Embryonic facial prominence (tissue), 1 donor: Measurements from ENCODE around the gene KIAA0040.

Experiments used
- DNase-seq: peaks from one replicate; pipeline ENCODE4 v3.0.0-alpha.2; 2016; ENCODE audit errors: extremely low spot score

Gene KIAA0040

DNA sequence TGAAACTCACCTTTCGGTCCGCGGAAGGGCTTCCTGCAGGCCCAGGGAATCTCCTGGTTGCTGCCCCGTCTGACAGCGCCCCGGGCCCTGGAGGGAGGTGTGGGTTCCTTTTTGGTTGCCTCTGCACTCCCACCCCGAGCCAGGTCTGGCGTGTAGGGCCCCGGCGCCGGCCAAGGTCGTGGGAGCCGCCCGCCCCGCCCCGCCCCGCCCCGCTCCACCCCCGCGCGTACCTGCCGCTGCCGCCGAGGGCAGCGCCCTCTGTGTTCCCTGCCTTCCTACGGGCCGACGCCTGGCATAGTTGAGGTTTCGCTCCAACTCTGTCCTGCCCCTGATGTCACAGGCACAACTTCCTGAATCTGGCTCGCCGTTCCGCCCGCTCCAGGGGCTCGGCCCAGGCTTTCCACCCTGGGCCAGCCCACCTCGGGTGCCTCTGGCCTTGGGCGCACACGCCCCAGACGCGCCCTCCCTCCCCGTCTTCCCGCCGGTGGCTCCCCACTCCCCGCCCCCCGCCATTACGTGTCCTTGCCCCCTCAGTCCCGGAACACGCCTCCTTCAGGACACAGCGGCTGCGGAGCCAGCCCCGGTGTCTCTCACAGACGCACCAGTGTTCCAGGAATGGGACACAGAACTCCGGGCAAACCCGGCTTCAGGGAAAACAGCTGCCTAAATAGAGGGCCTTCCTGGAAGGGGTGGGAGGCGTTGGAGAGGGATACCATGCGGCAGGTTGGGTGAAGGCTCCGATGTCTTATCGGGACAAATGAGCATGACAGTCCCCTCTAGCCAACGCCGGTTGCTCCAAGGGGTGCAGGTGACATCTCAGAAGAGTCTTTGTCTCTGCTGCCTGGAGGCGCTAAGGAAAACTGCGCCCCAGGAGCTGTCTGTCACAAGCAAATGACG is at the start of gene KIAA0040:
KIAA0040 (minus strand) TSS at position 147 of the 897 bp plus-strand sequence. CDS start 31,763 bp downstream, outside the sequence.
- DNase-seq = no peak

DNA sequence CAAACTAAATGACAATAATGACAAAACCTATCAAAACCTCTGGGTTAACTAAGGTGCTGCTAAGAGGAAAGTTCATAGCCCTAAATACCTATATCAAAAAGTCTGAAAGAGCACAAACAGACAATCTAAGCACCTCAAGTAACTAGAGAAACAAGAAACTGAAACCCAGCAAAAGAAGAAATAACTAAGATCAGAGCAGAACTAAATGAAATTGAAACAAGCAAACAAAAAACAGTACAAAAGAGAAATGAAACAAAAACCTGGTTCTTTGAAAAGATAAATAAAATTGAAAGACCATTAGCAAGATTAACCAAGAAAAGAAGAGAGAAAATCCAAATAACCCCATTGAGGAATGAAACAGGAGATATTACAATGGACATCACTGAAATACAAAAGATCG is 44.8 kb upstream of the KIAA0040 start:
- DNase-seq = no peak

DNA sequence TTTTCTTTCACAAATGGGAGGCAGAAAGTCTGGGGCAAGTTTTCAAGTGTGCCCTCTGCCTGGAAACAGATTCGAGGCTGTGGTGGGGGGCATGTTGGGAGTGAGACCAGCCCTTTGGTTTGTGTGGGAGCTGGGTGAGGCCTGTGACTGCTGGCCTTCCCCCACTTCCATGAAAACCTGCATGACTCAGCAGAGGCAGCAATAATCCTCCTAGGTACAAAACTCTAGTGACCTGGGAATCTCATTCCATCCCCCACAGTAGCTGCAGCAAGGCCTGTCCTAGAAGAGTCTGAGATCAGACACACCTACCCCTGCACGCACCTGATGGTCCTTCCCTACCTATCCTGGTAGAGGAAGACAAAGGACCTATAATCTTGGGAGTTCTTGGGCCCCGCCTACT is 42.1 kb upstream of the KIAA0040 start:
- no peak for DNase-seq

DNA sequence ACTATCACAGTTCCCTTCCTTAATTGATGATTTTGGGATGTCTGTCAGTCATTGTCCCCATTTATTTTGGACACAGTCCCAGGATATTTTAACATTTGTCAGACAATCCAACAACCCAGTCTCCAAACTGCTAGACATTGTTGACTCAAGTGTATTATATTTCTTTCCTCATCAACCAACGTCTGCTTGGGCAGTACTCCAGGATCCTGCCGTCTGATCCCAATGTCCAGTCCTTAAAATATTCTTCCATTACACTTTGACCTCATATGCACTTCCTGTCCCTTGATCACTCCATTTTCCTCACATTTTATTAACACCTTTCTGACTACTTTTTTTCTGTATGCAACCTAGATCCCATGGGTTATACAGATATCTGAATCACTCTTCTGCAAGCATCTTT is 39.8 kb upstream of the KIAA0040 start:
- no peak for DNase-seq

DNA sequence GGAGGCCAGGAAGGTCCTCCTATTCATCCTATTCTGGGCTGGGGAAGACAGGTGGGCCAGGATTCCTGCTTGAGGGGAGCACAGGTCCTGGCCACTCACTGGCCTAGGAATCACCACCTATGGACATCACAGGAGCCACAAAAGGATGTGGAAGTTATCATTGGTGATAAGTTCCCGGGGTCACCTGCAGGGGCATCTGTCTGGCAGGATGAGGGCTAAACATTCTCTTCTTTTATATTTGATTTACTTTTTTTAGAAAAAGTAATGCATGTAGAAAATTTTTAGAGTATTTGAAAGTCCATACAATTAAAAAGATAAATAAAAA is 33.2 kb upstream of the KIAA0040 start:
- DNase-seq = no peak

DNA sequence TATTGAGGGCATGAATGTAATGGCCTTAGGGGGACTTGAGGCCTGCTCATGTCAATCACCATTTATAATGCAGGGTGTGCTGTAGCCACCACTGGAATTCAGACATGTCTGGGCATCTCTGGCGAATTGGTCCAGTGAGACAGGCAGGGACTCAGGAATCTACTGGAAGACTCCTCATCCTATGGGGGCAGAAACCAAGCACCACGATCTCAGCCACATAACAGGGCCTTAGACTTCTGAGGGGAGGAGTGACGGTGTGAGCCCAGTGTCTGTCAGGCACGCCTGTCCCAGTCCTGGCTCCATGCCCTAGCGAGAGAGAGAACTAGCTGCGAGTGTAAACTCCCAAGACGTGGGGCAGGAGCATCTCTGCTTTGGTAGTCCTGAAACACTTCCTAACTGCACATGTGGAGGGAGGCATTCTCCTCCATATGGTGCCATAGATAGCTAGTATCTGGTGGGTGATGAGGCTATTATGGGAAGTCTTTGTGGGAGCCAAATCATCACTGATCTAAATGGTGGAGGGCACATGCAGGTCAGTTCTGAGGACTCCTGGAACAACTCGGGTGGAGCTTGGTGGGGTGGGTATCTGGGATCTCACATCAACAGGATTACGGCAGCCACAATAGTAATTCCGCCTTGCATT is 29.8 kb upstream of the KIAA0040 start:
- no peak for DNase-seq

DNA sequence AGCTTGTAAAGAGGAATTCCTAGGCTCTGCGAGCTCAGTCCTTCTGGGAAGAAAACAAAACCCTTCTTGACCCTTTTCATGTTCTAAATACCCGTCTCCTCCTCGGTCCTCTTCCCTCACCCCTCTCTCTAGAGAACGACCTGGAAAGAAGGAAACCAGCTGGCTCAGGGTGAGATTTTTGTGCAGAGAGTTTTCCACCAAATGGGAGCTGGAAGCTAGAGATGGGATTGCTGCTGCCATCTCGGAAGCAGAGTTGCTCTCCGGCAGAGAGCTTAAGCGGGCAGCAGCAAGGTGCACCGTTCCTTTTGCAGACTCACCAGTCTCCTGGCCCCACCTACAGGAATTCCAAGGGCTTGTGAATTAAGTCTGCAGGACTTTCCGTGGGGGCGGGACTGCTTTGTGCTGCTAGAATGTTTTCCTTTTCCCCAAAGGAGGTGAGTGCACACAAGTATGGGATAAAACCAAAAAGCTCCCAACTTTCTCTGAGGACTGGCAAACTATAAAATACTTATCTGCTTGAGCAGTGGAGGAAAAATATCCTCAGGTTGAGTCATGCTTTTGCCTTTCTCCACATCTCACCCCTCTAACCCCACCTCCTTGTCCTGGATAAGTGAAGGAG is 29.1 kb upstream of the KIAA0040 start:
- DNase-seq = no peak

DNA sequence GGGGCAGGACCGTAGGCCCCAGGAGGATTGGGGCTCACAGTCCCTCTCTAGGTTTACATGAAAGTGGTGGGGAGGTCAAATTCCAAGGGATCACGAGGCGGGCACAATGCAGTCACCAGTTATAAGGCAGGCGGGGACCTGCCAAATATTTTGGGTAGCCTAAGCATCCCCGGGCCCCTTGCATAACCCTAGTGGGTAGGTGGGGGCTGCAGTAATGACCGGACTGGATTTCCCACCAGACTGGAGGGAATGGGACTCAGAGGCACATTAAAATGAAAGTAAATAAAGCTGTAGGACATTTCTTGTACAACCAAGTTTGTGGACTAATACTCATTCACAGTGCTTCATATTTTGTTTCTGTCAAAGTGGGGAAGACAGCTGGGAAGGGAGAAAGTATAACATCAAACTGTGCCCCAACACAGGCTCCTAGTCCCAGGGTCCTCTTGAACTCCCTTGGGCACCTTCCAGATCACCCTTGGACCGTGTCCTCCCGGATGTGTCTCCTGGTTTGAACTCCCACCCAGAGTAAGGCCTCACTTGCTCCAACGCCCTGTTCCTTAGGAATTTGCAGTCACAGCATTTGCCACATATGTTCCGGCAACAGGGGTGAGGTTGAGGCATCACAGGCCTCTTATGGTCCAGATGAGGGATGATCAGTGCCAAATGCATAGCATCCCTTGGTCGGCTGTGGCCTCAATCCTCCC is 28.4 kb upstream of the KIAA0040 start:
- DNase-seq = no peak

DNA sequence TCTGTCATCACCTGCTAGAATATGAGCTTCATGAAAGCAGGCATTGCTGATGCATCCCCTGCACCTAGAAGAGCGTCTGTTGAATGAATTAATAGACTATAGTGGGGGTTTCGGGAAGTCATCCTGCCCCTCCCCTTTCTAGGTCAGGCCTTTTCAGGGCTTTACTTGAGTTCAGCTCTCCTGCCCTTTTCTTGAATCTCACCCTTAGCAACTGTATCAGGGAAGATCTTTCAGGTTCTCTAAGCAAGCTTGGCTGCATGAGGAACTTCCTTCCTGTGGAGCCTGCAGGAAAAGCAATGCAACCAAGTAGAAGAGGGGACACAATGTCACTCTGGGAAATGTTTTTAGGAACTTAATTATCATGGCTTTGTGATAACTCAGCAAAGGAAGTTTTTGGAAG is 27.2 kb upstream of the KIAA0040 start:
- DNase-seq = no peak

DNA sequence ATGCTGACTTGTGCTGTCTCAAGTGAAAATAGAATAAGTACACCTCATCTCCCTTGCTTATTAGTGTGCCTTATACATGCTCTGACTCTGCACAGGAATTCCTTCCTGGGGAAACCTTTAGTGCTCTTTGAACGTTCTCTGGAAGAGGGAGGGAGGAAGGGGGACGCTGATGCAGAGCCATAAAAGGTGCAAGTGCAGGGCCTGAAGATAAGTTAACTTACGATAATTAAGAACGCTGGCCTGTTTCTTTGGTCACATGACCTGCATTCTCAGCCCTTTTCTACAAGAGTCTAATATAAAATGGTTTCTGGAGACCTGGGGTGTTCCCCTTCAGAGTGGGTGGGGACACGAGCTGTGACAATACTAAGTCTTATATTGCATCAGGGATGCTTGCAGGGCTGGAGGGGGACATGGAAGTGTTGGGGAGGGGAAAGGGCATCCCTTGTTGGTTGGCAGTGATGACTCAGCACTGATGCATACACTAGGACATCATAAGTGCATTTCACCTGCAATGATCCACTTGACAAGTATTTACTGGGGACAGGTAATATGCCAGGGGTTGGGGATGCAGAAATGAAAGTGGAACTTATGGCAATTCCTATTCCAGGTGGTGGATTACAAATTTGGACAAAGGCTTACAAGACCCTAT is 26.3 kb upstream of the KIAA0040 start:
- DNase-seq = no peak

DNA sequence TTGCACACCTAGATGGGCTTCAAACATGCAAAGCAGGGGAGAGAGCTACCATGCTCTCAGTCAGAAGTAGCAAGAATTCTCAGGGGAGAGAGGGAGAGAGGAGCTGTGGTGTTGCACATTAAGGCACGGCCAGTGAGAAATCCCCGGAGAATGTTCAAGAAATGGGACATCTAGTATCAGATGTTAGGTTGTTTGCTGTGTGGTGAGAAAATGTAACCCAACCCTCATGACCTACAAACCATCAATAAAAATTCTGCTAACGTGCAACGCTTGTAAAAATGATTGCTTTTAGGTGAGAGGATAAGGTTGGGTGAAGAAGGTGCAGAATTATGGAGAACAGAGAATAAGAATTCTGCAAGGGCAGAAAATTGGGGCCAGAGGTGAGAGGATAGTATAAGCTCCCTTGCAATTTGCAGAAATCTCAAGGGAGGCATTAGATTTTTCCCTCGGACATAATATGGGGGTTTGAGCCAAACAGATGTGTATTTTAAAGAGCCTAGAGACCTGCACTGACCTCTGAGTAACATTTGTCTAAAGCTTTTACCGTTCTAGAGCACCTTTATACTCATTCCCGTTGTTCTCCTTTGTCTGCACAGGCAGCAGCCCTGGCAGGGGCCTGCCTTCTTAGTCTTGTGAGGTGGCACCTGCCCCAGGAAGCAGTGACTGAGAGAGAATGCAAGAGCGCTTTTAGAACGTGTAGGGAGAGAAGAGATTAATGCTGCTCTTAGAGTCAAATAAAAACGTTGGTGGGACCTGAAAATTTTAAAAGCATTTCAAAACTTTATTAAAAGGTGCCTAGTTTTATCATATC is 25.4 kb upstream of the KIAA0040 start:
- DNase-seq = no peak

DNA sequence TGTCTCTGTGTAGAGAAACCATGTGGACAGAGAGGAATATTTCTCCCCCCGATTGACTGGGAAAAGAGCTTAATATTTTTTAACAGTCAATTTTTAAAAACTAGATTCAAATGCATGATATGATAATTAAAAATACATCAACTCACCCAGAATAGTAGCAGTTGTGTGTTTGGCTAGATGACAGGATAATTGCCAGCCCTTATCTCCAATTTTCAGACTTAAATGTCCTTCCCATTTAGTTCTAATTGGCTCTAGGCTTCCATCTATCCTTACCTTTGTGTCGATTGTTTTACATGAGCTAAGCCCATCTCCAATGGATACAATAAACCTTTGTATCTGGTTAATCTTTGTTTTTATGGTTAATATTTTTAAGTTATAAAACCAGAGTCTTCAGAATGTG is 23.9 kb upstream of the KIAA0040 start:
- DNase-seq = no peak

DNA sequence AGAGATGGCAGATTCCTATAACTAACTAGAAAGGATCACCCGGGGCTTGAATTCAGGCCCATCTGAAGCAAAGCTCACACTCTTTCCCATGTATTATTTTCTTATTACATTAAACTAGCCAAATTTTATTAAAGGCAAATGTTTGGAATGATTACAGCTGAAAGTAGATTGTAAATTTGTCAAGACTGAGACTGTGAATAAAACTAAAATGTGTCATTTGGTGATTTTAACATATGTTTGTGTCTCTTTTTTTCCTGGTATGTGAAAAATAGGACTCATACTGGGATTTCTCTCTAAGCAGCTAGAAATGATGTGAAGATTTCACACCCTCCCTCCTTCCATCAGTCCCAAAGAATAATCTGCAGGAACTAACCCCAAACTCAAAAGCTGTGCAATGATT is 19.1 kb upstream of the KIAA0040 start:
- DNase-seq = no peak

DNA sequence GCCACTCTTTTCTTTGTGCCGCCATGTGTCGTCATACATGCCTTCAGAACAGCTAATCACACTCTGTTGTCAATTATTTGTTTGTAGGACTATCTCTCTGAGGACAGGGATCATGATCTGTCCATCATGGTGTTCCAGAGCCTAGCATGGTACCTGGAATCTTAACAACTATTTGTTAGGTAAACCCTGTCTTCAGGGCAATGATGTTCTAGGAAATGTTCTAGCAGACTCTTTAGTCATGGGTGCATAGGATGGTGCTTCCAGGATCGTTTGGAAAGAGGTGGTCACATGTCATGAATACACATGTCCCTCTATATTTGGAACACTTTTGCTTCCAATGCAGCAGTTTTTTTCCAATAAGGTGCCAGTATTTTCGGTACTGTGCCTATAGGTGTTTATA is 18.2 kb upstream of the KIAA0040 start:
- no peak for DNase-seq

DNA sequence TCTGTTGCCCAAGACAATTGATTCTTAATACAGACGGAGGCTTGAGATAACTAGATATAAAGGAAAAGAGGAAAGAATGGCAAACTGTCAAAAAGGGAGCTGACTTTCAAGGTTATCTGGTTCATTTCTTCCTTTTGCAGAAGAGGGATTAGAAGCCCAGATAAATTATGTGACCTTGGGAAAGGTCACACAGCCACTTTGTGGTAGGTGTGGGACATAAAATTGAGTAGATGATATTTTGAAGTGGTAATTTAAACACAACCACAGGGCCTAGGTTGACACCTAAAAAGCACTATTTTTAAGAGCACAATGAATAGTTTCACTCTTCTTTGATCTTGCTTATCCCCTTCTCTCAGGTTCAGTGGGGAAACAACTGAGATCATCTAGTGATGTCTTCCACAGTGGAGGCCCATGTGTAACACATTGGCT is 16.9 kb upstream of the KIAA0040 start:
- no peak for DNase-seq

DNA sequence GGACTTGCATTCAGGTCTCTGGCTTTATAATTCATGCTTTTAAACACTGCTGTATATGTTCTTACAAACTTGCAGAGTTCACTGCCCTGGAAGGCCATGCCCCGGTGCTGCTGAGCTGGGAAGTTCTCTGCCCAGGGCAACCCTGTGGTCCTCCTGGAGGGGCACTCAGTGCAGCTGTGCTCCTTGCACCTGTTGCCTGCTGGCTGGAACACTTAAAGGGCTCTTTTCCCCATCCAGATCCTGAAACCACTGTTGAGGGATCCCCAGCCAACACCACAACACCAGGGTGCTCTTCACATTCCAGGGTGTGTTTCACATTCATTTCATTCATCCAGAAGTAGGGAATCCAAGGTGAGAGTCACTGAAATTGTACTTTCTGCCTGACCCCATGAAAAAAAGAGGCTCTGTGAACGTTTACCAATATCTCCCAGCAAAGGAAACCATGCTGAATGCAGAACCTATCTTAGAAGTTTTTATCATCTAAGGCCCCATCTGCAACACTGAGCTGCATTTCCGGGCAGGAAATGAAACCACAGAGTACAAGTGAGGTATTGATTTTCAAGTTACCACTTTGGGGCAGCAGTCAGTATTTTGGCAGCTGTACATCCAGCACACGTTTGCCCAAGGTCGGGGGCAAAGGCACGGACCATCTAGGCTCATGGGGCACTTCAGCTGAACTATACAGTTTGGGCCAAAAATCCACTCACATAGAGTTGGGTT is 16.4 kb upstream of the KIAA0040 start:
- DNase-seq = no peak

DNA sequence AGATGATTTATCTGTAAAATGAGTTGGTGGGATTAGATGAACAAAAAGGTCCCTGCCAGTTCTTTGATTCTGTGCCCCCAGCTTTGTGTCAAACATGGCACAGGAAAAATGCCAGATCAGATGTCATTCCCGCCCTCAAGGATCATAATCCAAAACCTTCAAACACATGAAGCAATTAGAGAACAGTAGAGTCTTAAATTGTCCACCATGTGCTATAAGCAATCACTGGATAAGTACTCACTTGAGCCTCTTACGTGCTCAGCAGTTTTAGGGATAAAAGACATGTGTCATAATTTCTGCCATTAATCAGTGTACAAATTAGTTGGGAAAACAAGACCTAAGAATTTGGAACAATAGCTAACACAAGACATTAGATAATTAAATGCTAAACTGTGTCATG is 15.4 kb upstream of the KIAA0040 start:
- DNase-seq = no peak

DNA sequence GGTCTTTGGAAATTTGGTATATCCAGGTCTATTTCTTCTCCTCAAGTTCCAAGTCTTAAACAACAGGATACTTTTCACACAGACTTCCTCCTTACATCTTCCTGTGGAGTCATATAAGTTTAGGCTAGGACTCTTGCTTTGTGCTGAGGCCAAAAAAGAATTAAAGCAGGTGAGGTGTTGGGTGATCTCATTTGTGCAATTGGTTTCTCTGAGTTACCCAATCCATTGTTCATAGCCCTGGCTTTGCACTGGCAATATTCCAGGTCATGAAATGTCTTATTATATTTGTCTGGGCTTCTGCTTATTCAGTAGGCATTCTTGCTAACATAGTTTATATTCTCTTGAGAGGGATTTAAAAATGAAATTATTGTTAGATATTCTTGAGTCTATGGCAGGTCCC is 14.1 kb upstream of the KIAA0040 start:
- DNase-seq = no peak

DNA sequence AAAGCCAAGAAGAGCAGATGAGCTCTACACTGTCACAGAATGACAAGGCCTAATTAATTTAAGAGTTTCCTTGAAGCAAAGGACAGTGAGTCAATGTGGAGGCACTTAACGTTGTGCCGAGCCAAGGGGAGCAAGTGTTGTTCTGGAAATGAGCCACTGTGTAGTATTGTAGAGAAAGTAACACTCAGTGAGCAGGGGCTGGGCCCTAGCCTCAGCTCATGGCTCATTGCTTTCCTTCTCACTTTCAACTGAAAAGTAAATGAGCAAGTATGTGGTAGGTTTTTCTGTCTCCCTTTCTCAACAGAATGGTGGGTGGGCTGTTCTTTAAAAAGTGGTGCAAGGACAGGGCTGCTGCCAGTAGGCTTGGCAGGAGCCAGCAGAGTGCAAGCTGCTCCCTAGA is 11.8 kb upstream of the KIAA0040 start:
- DNase-seq = no peak

DNA sequence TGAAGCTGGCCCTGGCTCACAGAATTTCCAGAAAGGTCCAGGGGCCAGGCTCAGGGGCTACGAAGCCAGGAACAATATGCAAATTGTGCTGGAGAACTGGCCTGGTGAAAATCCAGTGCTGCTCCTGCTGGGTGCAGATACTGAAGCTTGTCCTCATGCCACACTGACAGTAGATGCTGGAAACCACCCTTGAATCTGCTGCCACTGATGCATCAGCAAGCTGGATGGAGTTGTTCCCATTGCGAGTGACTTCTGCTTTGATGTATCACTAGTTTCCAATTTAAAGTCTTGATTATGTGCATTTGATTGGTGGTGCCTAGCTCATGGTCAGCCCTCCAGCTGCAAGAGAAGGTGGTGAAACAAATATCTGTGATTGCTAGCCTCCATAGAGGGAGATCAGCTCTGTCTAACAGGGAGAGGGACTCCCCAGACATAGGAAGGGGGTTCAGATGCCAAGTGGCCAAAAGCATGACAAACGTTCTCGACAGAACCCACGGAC is 11.0 kb upstream of the KIAA0040 start:
- no peak for DNase-seq
